Skin epidermis (tissue), 12 donors: ENCODE data around the gene ACAA2.
A peak's percentile ranks its signal among the peaks of the same experiment; 100 is the strongest.
"Not testable (repeated sequence)": the region's sequence is repeated elsewhere in the genome, so short reads cannot be mapped to it uniquely, and the experiment has no call there.

Experiments
- H3K27ac ChIP-seq, 21 experiments: fragments of 200-600 bp; sonication (generic) in 11 of 21; one replicate each; pipeline ENCODE4 v1.5.0; 2020; ENCODE audit warnings: mild to moderate bottlenecking in 3 of 21, inconsistent platforms in 2 of 21, moderate library complexity in 2 of 21
- H3K4me3 ChIP-seq, 7 experiments: fragments of 200-600 bp; sonication (generic) in 2 of 7; one replicate each; pipeline ENCODE4 v1.5.0; 2020; ENCODE audit warnings: inconsistent platforms in 2 of 7, mild to moderate bottlenecking in 2 of 7, moderate library complexity in 1 of 7

The ACAA2 gene

GRCh38 chr18:49815927-49816326, 2.6 kb upstream of the ACAA2 start:
- H3K4me3 ChIP-seq: no peak overlapping the region
- no peak overlapping the region for H3K27ac ChIP-seq

- Histone ChIP-seq H3K27ac (peak overlapping the region; percentile 72 to 99 (median 95)), H3K4me3 (peak overlapping the region; percentile 57 to 86 (median 74))
Observed at GRCh38 chr18:49814147-49814499, 790 bp upstream of the ACAA2 start.

GRCh38 chr18:49813069-49813318, 339 bp downstream of the ACAA2 start:
- Histone ChIP-seq H3K4me3 (peak overlapping the region; percentile 57 to 86 (median 74)), H3K27ac (peak overlapping the region; percentile 83 to 99 (median 97))

- peak overlapping the region; percentile 83 to 99 (median 97) for H3K27ac ChIP-seq
- peak overlapping the region; percentile 57 to 86 (median 74) for H3K4me3 ChIP-seq
Observed at GRCh38 chr18:49812286-49813068, 856 bp downstream of the ACAA2 start.

- H3K27ac ChIP-seq: peak overlapping the region in 2 of 21 experiments; percentile 34 to 97
- peak overlapping the region in 1 of 7 experiments; percentile 86 for H3K4me3 ChIP-seq
Observed at GRCh38 chr18:49811151-49811938, 2.0 kb downstream of the ACAA2 start.

- H3K27ac ChIP-seq: not testable (repeated sequence)
Observed at GRCh38 chr18:49808553-49809191, 4.7 kb downstream of the ACAA2 start.

GRCh38 chr18:49804096-49804495, 9.2 kb downstream of the ACAA2 start:
- Histone ChIP-seq H3K4me3 (no peak overlapping the region), H3K27ac (no peak overlapping the region)

More at GRCh38 chr18:49808553-49809191, 4.7 kb downstream of the ACAA2 start:
- not testable (repeated sequence) for H3K4me3 ChIP-seq

GRCh38 chr18:49802623-49803022, 10.7 kb downstream of the ACAA2 start:
- Histone ChIP-seq H3K27ac (no peak overlapping the region), H3K4me3 (no peak overlapping the region)

- not testable (repeated sequence) for H3K27ac ChIP-seq, H3K4me3 ChIP-seq
Observed at GRCh38 chr18:49800491-49800890, 12.8 kb downstream of the ACAA2 start.

- not testable (repeated sequence) for H3K27ac ChIP-seq, H3K4me3 ChIP-seq
Observed at GRCh38 chr18:49799806-49800205, 13.5 kb downstream of the ACAA2 start.

GRCh38 chr18:49798001-49798400, 15.3 kb downstream of the ACAA2 start:
- Histone ChIP-seq H3K4me3 (no peak overlapping the region), H3K27ac (no peak overlapping the region)

- Histone ChIP-seq H3K27ac (no peak overlapping the region), H3K4me3 (no peak overlapping the region)
Observed at GRCh38 chr18:49795612-49796552, 17.5 kb downstream of the ACAA2 start.

GRCh38 chr18:49794743-49795142, 18.6 kb downstream of the ACAA2 start:
- no peak overlapping the region for H3K4me3 ChIP-seq
- no peak overlapping the region for H3K27ac ChIP-seq

- not testable (repeated sequence) for H3K4me3 ChIP-seq, H3K27ac ChIP-seq
Observed at GRCh38 chr18:49789560-49790134, 23.7 kb downstream of the ACAA2 start.

- H3K27ac ChIP-seq: peak overlapping the region in 4 of 21 experiments; percentile 23 to 65 (median 49)
- no peak overlapping the region for H3K4me3 ChIP-seq
Observed at GRCh38 chr18:49788327-49788898, 24.9 kb downstream of the ACAA2 start.

- Histone ChIP-seq H3K27ac (peak overlapping the region in 1 of 21 experiments; percentile 33), H3K4me3 (no peak overlapping the region)
Observed at GRCh38 chr18:49786019-49786720, 27.2 kb downstream of the ACAA2 start.

- Histone ChIP-seq H3K27ac (peak overlapping the region in 1 of 21 experiments; percentile 18), H3K4me3 (no peak overlapping the region)
Observed at GRCh38 chr18:49784427-49785185, 28.7 kb downstream of the ACAA2 start.

GRCh38 chr18:49783631-49784030, 29.7 kb downstream of the ACAA2 start:
- not testable (repeated sequence) for H3K4me3 ChIP-seq, H3K27ac ChIP-seq
